ENCODE measurements around the gene CERS6.

DNA sequence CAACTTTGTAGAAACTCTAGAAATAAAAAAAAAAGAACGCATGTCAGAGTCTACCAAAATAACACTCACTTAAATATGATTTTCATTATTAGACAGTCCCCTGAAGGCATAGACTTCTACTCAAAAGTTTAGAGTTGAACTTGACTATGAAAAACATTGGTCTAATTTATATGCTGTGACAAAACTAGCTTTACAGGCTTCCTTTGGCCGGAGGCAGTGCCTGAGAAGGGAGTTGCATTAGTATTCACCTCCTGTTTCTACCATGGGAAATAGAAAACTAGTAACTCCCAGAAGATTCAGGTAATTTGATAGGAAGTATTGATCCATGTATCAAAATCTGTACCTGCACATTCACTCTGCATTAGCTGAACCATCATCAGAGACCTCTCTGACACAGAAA is 182.9 kb downstream of the CERS6 start:
- TF ChIP-seq, protein P1, sequence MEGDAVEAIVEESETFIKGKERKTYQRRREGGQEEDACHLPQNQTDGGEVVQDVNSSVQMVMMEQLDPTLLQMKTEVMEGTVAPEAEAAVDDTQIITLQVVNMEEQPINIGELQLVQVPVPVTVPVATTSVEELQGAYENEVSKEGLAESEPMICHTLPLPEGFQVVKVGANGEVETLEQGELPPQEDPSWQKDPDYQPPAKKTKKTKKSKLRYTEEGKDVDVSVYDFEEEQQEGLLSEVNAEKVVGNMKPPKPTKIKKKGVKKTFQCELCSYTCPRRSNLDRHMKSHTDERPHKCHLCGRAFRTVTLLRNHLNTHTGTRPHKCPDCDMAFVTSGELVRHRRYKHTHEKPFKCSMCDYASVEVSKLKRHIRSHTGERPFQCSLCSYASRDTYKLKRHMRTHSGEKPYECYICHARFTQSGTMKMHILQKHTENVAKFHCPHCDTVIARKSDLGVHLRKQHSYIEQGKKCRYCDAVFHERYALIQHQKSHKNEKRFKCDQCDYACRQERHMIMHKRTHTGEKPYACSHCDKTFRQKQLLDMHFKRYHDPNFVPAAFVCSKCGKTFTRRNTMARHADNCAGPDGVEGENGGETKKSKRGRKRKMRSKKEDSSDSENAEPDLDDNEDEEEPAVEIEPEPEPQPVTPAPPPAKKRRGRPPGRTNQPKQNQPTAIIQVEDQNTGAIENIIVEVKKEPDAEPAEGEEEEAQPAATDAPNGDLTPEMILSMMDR (conservative IDR thresholded peaks at IDR 0.05; ENCODE audit: low read depth in 2 of 2): no peak
- TF ChIP-seq EZH2 (IDR thresholded peaks at IDR 0.05; ENCODE audit: low read depth, unreplicated experiment) (no peak), ZNF114 (CRISPR knock-in tag; IDR thresholded peaks at IDR 0.05) (no peak), POLR2AphosphoS5 (IDR thresholded peaks at IDR 0.05; ENCODE audit: low read depth) (no peak), EZH2phosphoT487 (IDR thresholded peaks at IDR 0.05; ENCODE audit: unreplicated experiment) (no peak), JUNB (IDR thresholded peaks at IDR 0.05; ENCODE audit: unreplicated experiment) (no peak), STAT1 (IDR thresholded peaks at IDR 0.05; ENCODE audit: unreplicated experiment) (no peak)
- TF ChIP-seq, protein P2, sequence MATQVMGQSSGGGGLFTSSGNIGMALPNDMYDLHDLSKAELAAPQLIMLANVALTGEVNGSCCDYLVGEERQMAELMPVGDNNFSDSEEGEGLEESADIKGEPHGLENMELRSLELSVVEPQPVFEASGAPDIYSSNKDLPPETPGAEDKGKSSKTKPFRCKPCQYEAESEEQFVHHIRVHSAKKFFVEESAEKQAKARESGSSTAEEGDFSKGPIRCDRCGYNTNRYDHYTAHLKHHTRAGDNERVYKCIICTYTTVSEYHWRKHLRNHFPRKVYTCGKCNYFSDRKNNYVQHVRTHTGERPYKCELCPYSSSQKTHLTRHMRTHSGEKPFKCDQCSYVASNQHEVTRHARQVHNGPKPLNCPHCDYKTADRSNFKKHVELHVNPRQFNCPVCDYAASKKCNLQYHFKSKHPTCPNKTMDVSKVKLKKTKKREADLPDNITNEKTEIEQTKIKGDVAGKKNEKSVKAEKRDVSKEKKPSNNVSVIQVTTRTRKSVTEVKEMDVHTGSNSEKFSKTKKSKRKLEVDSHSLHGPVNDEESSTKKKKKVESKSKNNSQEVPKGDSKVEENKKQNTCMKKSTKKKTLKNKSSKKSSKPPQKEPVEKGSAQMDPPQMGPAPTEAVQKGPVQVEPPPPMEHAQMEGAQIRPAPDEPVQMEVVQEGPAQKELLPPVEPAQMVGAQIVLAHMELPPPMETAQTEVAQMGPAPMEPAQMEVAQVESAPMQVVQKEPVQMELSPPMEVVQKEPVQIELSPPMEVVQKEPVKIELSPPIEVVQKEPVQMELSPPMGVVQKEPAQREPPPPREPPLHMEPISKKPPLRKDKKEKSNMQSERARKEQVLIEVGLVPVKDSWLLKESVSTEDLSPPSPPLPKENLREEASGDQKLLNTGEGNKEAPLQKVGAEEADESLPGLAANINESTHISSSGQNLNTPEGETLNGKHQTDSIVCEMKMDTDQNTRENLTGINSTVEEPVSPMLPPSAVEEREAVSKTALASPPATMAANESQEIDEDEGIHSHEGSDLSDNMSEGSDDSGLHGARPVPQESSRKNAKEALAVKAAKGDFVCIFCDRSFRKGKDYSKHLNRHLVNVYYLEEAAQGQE (IDR thresholded peaks at IDR 0.05; ENCODE audit: unreplicated experiment): no peak
